ENCODE data around the gene NVL.

The NVL gene

DNA sequence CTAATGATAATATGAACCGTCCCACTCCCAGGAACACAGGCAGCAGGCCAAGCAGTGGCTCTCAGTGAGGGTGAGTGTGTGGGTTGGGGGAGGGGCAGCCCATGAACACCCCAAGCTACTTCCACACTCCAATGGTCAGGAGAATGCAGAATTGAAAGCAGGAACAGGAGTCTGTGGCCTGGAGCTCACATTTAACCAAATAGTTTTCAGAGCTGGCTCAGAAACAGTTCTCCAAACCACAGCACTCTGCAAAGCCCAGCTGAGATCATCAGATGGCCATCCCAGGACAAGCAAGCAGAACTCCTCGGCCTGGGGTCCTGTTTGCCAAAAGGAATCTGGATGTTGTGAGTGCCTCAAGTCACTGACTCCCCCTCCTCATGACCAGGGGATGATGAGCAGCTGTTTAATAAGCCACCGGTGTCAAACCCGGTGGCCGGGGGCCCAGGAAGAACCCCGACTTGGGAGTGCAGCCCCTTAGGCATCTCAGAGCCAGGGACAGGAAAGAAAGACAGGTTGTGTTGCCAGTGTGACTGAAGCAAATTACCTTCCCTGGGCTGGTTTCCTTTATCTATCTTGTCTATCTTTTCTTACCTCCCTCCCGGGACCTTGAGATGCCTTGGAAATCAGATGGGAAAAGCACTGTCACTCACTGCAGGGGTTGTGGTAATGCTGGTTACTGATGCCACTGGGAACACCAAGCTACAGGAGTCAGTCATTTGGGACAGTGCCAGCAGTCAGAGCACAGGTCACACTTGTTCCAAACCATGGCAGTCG lies 126.5 kb downstream of the NVL start:
- H3K36me3 Mint-ChIP-seq (ENCODE audit: low read depth): no peaks in the 10 kb centered on the region
- peak overlapping the region; percentile 87 to 93 (median 89) for H3K27ac Mint-ChIP-seq
- H3K27me3 Mint-ChIP-seq (ENCODE audit: low read depth): peaks cover 3% of the 10 kb centered on the region
- H3K4me3 Mint-ChIP-seq: peak overlapping the region in 1 of 3 experiments; percentile 32
- no peak for TF ChIP-seq CTCF (IDR thresholded peaks at IDR 0.05; ENCODE audit: unreplicated experiment in 3 of 3)
- peaks cover 33% of the 10 kb centered on the region for H3K4me1 Mint-ChIP-seq
- H3K9me3 Mint-ChIP-seq: no peaks in the 10 kb centered on the region

DNA sequence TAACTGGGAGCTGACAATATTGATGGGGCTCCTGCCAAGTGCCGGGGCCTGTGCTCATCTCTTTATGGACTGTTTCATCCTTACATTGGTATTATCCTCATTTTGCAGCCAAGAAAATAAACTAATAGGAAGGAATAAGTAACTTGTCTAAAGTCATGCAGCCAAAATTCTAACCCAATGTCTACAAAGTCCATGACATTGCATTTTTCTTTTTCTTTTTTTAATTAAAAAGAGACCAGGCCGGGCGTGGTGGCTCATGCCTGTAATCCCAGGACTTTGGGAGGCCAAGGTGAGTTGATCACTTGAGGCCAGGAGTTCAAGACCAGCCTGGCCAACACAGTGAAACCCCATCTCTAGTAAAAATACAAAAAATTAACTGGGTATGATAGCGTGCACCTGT lies 128.1 kb downstream of the NVL start:
- Mint-ChIP-seq H3K4me1 (peaks cover 33% of the 10 kb centered on the region), H3K9me3 (no peaks in the 10 kb centered on the region), H3K27ac (peak overlapping the region; percentile 58 to 82 (median 74)), H3K27me3 (ENCODE audit: low read depth) (peaks cover 3% of the 10 kb centered on the region), H3K4me3 (no peak overlapping the region), H3K36me3 (ENCODE audit: low read depth) (no peaks in the 10 kb centered on the region)
- no peak for TF ChIP-seq CTCF (IDR thresholded peaks at IDR 0.05; ENCODE audit: unreplicated experiment in 3 of 3)

GRCh38 chr1:224201383-224201782 lies 128.6 kb downstream of the NVL start:
- no peaks in the 10 kb centered on the region for H3K9me3 Mint-ChIP-seq

DNA sequence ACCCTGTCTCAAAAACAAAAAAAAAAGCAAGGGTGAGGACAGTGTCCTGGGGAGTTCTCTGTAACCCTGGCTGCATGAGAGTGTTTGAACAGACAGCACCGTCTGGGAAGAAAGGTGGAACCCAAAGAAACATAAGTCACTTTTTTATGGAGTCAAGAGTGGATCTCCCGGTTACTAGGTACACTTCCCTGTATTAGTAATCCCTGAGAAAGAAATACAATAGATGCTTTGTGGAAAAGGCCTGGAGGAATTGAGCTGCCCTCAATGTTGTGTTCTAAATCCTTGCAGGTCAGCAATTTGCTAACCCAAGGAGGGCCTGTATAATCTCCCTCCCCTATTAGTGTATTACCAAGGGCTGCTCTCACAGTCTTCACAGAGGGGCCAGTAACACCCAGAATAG lies 130.3 kb downstream of the NVL start:
- no peak for TF ChIP-seq CTCF (IDR thresholded peaks at IDR 0.05; ENCODE audit: unreplicated experiment in 3 of 3)
- Mint-ChIP-seq H3K4me1 (peaks cover 22% of the 10 kb centered on the region), H3K27me3 (ENCODE audit: low read depth) (peaks cover 2% of the 10 kb centered on the region), H3K27ac (peak overlapping the region in 1 of 3 experiments; percentile 32), H3K9me3 (no peaks in the 10 kb centered on the region), H3K4me3 (no peak overlapping the region), H3K36me3 (ENCODE audit: low read depth) (peaks cover 9% of the 10 kb centered on the region)

More at GRCh38 chr1:224201383-224201782, 128.6 kb downstream of the NVL start:
- H3K4me3 Mint-ChIP-seq: no peak overlapping the region
- no peaks in the 10 kb centered on the region for H3K36me3 Mint-ChIP-seq (ENCODE audit: low read depth)
- H3K27me3 Mint-ChIP-seq (ENCODE audit: low read depth): peaks cover 3% of the 10 kb centered on the region
- peaks cover 33% of the 10 kb centered on the region for H3K4me1 Mint-ChIP-seq
- peak overlapping the region; percentile 58 to 82 (median 74) for H3K27ac Mint-ChIP-seq
- no peak for TF ChIP-seq CTCF (IDR thresholded peaks at IDR 0.05; ENCODE audit: unreplicated experiment in 3 of 3)

DNA sequence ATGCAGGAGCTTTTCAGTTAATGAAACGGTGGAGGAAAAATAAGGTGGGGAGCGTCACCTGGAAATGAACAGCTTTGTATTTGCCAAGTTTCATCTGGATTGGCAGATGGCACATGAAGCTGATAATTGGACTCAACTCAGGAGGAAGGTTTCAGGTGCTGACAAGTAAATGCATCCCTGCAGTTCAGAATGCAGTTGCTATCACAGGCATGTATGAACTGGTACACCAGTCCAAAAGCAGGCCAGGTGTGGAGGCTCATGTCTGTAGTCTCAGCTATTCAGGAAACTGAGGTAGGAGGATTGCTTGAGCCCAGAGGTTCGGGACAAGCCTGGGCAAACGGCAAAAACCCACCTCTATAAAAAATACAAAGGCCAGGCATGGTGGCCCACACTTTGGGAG lies 131.4 kb downstream of the NVL start:
- peaks cover 16% of the 10 kb centered on the region for H3K36me3 Mint-ChIP-seq (ENCODE audit: low read depth)

More for the DNA sequence above, 131.4 kb downstream of the NVL start:
- no peak overlapping the region for H3K27ac Mint-ChIP-seq
- no peaks in the 10 kb centered on the region for H3K27me3 Mint-ChIP-seq (ENCODE audit: low read depth)
- TF ChIP-seq CTCF (IDR thresholded peaks at IDR 0.05; ENCODE audit: unreplicated experiment in 3 of 3): no peak
- no peaks in the 10 kb centered on the region for H3K9me3 Mint-ChIP-seq
- H3K4me1 Mint-ChIP-seq: peaks cover 15% of the 10 kb centered on the region
- no peak overlapping the region for H3K4me3 Mint-ChIP-seq

All from nephron (organoid).